NCI-H2227 (cell line): ENCODE data around the gene RAD51B.
"Not testable (repeated sequence)": the region's sequence is repeated elsewhere in the genome, so short reads cannot be mapped to it uniquely, and the experiment has no call there.

ENCODE experiments used
- DNase-seq: peaks from one replicate; lab custom pipeline; 2025; ENCODE audit not compliant: unreplicated experiment; lab: John Stamatoyannopoulos, UW

The RAD51B gene

DNA sequence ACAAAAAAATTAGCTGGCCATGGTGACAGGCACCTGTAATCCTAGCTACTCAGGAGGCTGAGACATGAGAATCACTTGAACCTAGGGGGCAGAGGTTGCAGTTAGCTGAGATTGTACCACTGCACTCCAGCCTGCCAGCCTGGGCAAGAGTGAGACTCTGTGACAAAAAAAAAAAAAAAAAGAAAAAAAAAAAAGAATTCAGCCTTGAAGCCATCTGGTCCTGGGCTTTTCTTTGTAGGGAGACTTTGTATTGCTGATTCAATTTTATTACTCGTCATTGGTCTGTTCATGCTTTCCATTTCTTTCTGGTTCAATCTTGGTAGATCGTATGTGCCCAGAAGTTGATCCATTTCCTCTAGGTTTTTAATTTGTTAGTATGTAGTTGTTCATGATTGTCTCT is 243.1 kb downstream of the RAD51B start:
- DNase-seq = no peak

DNA sequence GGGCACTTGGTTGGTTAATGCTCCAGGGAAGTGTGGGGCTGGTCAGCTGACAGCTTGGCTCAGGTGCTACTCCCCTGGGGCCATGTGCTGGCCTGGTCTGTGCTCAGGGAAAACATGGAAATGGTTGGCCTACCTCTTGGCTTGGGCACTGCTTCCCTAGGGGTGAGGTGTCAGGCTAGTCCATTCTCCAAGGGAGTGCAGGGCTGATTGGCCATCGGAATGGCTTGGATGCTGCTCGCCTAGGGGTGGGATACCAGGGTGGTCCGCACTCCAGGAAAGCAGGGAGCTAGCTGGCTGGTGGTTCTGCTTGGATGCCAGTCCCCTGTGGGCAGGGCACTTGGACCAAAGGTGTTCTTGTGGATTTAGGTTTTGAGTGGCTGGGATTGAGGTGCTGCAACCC is 245.7 kb downstream of the RAD51B start:
- DNase-seq = no peak

DNA sequence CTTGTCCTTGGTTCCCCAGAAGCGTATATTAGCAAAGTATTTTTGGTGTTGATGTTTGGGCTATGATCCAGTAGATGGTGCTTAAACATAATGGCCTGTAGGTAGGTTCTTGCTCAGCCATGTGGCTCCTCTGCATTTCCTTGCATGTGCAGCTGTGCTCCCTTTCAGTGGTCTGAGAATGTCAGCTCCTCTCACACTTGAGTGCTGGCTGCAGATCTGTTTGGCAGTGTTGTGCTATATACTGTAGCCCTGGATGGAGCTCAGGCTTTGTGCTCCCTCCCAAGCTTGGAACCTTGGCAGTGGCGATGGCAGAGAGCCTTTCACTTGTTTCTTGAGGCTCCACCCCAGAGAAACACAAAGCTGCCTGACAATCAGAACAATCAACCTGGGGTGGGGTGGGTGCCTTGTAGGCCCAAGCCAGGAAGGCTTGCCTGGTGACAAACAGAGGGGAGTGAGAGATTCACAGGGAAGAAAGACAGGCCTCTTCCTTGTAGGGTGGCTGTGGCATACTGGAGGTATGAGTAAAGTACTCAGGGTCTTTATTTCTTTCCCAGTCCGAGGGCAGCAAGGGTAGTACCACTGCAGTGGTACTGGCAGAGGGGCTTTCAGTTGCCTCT is 255.3 kb downstream of the RAD51B start:
- DNase-seq = no peak

- DNase-seq = no peak
These were observed 255.9 kb downstream of the RAD51B start for GRCh38 chr14:68075382-68076029.

- DNase-seq = no peak
These were observed 256.9 kb downstream of the RAD51B start for GRCh38 chr14:68076451-68076850.

DNA sequence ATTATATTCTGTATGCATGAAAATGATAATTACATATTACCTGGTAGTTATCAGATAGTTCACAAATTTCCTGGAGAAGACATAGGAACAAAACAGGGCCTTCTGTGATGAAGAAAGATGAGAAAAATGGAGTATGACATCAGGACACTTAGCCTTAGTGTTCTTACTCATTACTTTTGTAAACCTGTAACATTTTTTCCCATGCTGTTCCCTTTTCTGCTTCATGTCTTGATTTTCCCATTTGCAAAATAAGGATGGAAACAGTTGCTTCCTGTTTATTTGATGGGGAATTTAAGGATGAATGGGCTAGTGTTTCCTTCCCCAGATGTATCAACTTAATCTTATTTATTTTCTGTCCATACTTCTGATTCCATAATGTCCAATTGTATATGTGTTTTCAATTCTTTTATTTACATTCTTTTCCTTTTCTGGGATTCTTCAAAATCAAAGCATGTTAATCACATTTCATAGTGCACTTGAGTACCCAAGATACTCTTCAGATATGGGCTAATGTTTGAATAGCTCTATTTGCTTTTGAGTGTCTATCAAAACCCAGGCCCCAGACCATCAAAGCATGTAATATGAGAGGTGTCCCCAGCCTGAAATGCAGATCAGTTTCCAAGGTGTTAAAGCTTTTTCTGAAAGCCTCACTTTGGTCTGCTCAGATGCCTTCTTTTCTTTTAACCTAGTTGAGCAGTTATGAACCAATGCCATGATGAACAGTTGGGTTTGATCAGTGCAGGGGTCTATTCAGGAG is 260.5 kb downstream of the RAD51B start:
- DNase-seq = no peak

- DNase-seq = no peak
These were observed 261.9 kb downstream of the RAD51B start for GRCh38 chr14:68081489-68081888.

DNA sequence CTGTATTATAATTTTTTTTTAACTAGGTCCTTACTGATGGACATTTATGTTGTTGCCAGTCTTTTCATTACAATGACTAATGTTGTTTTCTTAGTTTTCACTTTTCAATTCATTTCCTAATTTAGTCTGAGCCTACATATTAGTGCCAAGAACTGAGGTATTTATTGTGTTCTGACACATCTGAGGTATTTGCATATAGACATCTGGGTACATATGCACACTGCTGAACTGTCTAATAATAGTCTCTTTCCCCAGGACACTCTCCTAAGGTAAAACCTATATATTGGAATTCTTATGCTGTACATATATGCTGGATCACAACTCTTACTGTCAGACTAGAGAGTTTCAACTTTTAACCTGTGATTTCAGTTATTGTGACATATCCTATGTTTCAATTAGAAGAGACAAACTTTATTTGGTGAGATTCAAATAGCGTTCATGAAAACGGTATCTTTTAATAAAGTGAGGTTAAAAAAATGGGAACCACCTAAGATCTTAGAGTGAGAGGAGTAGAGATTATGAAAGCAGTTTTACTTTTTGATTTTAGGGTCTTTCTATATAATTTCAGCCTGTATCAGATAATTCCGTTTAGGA is 263.2 kb downstream of the RAD51B start:
- DNase-seq = no peak

DNA sequence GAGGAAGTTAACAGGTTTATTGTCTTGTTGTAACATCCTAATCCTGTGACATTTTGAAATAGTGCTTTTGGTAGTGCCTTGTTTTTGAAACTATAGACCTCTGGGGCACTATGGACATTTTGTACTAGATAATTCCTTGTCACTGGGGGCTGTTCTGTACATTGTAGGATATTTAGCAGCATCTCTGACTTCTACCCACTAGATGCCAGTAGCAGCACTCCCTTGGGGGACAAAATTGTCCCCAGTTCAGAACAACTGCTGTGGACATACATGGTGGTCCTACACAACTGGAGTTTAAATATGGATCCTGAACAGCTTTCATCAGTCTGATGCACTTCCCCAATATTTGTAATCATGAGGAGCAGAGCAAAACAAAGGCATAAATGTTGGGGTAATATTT is 264.7 kb downstream of the RAD51B start:
- DNase-seq = no peak

DNA sequence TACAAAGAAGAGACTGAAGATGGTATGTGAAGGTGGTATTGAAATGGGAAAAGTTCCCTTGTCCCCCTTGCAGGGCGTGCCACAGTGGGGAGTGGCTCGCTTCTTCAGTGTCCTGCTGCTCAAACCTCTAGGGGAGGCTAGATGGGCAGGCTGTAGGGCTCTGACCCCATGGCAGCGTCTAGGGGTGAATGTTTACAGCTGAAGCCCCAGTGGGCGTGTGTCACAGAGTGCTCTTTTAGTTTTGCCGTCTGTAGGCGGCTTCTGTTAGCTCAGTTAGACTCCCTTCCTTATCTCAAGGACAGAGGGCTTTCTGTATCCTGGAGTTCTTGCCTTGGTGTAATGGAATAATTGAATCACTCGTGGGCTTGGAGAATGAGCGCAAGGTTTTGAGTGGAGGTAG is 266.2 kb downstream of the RAD51B start:
- no peak for DNase-seq

- peak; percentile 63 for DNase-seq
These were observed 268.9 kb downstream of the RAD51B start for GRCh38 chr14:68088451-68088854.

- peak; percentile 61 for DNase-seq
These were observed 269.7 kb downstream of the RAD51B start for GRCh38 chr14:68089146-68089731.

DNA sequence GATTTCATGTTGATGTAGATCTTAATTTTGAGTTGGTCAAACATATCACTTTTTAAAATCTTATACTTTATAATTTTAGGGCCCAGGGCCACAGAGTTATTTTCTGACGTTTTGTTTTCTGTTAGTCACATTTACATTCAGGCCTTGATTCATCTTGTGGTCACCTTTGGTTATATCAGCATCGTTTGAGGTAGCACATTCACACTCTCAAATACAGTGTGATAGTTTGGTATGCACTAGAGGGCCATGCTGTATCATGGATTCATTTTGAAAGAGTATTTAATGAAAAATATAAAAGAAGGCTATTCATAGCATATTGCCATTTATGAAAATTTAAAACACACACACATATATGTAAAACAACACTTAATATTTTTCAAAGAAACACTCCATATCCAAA is 274.6 kb downstream of the RAD51B start:
- DNase-seq = no peak

DNA sequence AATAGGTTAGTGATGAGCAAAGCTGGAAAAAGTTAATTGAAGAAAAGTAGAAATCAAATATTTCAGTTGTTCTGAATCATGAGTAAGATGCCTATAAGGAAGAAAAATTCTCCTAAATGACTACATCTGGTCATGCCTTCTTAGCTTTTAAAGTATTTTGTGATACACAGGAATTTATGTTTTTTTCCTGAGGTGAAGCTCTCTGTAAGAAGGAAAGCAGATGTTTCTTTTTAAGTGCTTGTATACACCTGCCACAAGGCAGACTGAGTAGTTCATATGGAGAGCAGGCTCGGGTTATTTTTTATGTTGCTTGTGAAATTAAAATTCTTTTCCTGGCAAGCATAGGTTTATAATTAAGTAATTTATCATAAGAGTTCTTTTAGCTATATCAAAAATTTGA is 275.2 kb downstream of the RAD51B start:
- no peak for DNase-seq

GRCh38 chr14:68097727-68098126 is 278.1 kb downstream of the RAD51B start:
- DNase-seq = no peak

DNA sequence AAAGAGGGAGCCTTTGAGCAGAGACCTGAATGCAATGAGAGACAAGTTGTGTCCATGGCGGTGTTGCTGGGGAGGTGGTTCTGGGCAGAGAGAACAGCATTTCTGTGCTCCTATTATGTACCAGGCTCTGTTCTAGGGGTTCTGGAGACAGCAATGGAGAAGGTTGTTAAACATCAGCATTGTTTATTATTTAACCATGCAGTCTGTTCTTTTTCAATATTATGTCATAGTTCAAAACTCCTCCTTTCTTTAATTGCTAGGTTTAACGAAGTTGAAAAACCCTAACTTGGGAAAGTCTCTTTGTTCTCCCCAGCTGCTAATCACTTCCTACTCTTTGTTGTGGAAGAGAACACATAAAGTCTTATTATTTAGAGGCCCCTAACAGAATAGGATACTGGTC is 279.3 kb downstream of the RAD51B start:
- no peak for DNase-seq

DNA sequence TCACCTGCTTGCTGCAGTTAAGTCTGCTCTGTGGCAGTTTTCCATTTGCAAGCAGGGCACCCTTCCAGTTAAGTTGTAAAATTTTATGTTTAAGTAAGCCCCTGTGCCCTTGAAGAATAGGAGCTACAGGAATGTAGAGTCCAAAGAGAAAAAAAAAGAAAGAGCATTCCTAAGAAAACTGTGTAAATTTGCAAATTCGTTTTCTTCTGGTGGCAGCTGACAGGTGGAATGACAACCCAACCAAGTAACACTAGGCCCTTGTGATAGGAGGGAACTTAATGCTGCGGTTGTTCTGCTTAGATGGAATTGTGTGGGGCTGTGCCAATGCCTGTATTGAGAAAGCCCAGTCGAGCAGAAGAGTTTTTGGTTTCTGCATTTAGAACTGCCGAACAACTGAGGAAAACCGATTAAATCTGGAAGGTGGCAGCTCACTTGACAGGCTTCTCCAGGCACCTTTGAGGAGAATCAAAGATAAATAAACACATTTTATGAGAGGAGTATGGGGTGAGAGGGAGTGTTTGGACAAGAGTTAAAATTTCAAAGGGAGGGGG is 280.0 kb downstream of the RAD51B start:
- DNase-seq = no peak

DNA sequence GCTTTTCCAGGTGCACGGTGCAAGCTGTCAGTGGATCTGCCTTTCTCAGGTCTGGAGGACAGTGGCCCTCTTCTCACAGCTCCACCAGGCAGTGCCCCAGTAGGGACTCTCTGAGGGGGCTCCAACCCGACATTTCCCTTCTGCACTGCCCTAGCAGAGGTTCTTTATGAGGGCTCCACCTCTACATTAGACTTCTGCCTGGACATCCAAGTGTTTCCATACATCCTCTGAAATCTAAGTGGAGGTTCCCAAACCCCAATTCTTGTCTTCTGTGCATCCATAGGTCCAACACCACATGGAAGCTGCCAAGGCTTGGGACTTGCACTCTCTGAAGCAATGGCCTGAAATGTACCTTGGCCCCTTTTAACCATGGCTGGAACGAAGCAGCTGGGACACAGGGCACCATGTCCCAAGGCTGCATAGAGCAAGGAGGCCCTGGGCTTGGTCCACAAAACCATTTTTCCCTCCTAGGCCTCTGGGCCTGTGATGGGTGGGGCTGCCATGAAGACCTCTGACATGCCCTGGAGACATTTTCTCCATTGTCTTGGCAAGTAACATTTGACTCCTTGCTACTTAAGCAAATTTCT is 282.2 kb downstream of the RAD51B start:
- DNase-seq = not testable (repeated sequence)

- no peak for DNase-seq
These were observed 284.3 kb downstream of the RAD51B start for GRCh38 chr14:68103853-68104252.

DNA sequence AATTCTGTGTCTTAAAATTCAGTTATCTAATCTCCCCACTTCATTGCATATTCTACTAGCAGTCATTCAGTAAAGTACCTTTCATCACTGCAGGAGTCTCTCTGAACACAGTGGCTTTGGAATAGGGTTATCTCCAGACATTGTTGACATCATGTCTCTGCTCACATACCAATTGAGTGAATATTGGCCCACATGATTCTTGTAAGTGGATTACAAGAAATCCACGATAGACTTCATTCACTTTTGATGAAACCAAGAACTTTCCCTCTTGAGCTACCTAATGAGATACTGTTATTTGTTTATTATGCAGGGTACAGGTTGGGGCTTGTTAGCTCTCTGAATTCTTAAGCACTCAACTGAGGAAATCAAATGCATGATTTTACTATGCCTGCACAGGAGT is 284.9 kb downstream of the RAD51B start:
- DNase-seq = no peak

DNA sequence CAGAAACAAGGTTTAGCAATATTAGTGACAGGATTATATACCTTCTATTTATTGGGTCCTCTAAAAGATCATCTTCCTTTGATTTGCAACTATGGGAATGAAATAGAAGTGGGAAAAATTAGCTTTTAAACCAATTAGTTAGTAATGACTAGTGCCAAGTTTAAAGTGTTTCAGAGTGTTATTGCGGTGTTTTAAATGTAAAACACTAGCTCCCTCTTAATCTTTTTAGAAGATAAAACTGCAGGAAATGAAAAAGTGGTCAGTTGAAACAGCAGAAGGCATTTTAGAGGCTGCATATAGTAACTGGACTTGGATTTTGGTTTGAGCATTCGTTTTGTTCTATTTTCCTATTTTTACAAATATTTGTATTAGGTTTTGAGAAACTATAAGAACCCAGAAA is 286.2 kb downstream of the RAD51B start:
- no peak for DNase-seq
